ENCODE results near the gene LMNTD2. TPM values are rescaled to one million over a fixed set of nuclear protein-coding genes. Genes with fewer than 3 reads are reported as not detected.

LMNTD2 gene
- total and polyA plus RNA-seq, 2 of the 13 experiments (the other 11 are each of a cell fraction or from before 2014, with no cell fraction given): 1.1 to 3.1 TPM

DNA sequence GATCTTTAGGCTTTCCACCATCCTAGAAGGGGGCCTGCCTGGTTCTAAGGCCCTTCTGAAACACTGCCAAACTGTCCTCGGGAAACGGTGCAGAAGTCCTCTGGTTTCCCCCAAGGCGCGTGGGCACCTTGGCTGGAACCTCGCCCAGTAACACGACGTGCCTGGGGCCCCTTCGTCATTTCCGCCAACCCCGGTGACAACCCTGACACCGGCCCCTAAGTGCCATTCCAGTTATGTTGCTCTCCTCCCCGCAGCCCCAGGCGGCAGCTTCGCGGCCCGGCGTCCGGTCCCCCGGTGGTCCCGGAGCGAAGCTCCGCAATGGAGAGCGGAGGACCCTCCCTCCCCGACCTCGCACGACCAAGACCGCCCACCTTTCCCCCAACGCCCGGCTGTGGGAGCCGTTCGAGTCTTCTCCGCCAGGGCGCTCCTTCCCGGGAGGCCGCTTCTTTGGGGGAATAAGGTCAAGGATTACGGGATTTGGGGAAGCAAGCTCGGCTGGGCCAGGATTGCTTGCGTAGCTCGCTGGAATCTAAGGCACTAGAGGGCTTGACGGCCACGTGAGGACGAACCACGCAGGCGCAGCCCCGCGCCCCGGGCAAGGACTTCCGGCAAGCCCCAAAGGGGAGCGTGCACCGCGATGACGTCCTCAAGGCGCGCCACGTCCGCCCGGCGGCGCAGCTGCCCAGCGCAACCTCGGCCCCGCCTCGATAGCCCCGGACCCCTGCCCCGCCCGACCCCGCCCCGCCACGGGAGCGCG lies 54.1 kb downstream of the LMNTD2 start (continued):
- TF ChIP-seq, protein P1, sequence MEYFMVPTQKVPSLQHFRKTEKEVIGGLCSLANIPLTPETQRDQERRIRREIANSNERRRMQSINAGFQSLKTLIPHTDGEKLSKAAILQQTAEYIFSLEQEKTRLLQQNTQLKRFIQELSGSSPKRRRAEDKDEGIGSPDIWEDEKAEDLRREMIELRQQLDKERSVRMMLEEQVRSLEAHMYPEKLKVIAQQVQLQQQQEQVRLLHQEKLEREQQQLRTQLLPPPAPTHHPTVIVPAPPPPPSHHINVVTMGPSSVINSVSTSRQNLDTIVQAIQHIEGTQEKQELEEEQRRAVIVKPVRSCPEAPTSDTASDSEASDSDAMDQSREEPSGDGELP (IDR thresholded peaks at IDR 0.05; ENCODE audit: borderline replicate concordance, low read depth): peak; percentile 11; the same call in 1 of the 2 replicates
- TF ChIP-seq, protein P2, sequence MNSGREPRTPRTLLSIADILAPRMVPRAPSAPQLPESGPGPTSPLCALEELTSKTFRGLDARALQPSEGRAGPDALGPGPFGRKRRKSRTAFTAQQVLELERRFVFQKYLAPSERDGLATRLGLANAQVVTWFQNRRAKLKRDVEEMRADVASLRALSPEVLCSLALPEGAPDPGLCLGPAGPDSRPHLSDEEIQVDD (CRISPR knock-in tag; IDR thresholded peaks at IDR 0.05; ENCODE audit: borderline replicate concordance): no peak
- no peak for TF ChIP-seq TCF12 (IDR thresholded peaks at IDR 0.05)
- TF ChIP-seq TCF12 (CRISPR knock-in tag; IDR thresholded peaks at IDR 0.05): peak; percentile 72; the same call in 1 of the 2 replicates
- TF ChIP-seq, protein P3, sequence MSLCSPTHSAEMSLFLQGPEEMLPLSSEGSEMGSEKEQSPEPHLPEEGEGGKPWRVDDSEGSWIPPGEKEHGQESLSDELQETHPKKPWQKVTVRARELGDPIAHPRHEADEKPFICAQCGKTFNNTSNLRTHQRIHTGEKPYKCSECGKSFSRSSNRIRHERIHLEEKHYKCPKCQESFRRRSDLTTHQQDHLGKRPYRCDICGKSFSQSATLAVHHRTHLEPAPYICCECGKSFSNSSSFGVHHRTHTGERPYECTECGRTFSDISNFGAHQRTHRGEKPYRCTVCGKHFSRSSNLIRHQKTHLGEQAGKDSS (CRISPR knock-in tag; IDR thresholded peaks at IDR 0.05; ENCODE audit: borderline replicate concordance, low read depth): no peak
- TF ChIP-seq ZNF264 (CRISPR knock-in tag; IDR thresholded peaks at IDR 0.05): peak; percentile 60; the same call in 1 of the 2 replicates
- peak; percentile 60 for TF ChIP-seq ZNF274 (CRISPR knock-in tag; IDR thresholded peaks at IDR 0.05)
- TF ChIP-seq ZNF138 (CRISPR knock-in tag; IDR thresholded peaks at IDR 0.05; ENCODE audit: low read depth): 0 out of 2 replicates have a peak, but pooled peaks have one; percentile 43
- peak; percentile 98 for TF ChIP-seq YEATS4 (CRISPR knock-in tag; IDR thresholded peaks at IDR 0.05; ENCODE audit: borderline replicate concordance)
- no peak for TF ChIP-seq ZNF33A (CRISPR knock-in tag; IDR thresholded peaks at IDR 0.05; ENCODE audit: borderline replicate concordance)
- TF ChIP-seq, protein P4, sequence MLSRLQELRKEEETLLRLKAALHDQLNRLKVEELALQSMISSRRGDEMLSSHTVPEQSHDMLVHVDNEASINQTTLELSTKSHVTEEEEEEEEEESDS (CRISPR knock-in tag; IDR thresholded peaks at IDR 0.05; ENCODE audit: borderline replicate concordance): no peak
- TF ChIP-seq NFATC3 (CRISPR knock-in tag; IDR thresholded peaks at IDR 0.05): 0 out of 2 replicates have a peak, but pooled peaks have one; percentile 90
- TF ChIP-seq, protein P5, sequence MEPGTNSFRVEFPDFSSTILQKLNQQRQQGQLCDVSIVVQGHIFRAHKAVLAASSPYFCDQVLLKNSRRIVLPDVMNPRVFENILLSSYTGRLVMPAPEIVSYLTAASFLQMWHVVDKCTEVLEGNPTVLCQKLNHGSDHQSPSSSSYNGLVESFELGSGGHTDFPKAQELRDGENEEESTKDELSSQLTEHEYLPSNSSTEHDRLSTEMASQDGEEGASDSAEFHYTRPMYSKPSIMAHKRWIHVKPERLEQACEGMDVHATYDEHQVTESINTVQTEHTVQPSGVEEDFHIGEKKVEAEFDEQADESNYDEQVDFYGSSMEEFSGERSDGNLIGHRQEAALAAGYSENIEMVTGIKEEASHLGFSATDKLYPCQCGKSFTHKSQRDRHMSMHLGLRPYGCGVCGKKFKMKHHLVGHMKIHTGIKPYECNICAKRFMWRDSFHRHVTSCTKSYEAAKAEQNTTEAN (CRISPR knock-in tag; conservative IDR thresholded peaks at IDR 0.05): peak; percentile 71; the same call in 1 of the 2 replicates
- no peak; the same call in 1 of the 2 replicates for TF ChIP-seq ZNF607 (CRISPR knock-in tag; IDR thresholded peaks at IDR 0.05; ENCODE audit: borderline replicate concordance)
- 0 out of 2 replicates have a peak, but pooled peaks have one; percentile 11 for TF ChIP-seq FOXM1 (CRISPR knock-in tag; IDR thresholded peaks at IDR 0.05)
- TF ChIP-seq ZNF598 (CRISPR knock-in tag; IDR thresholded peaks at IDR 0.05; ENCODE audit: borderline replicate concordance): peak; percentile 17; the same call in 1 of the 2 replicates
- TF ChIP-seq MBNL3 (CRISPR knock-in tag; conservative IDR thresholded peaks at IDR 0.05): no peak
- peak; percentile 91 for TF ChIP-seq RBM39 (IDR thresholded peaks at IDR 0.05; ENCODE audit: low read depth, low read length, poor library complexity, severe bottlenecking)
- TF ChIP-seq NFE2 (CRISPR knock-in tag; IDR thresholded peaks at IDR 0.05): no peak
- 0 out of 2 replicates have a peak, but pooled peaks have one; percentile 62 for TF ChIP-seq ZNF468 (CRISPR knock-in tag; IDR thresholded peaks at IDR 0.05)
- TF ChIP-seq ZBTB1 (CRISPR knock-in tag; IDR thresholded peaks at IDR 0.05; ENCODE audit: borderline replicate concordance): no peak
- TF ChIP-seq ONECUT2 (CRISPR knock-in tag; IDR thresholded peaks at IDR 0.05): no peak; the same call in 1 of the 2 replicates
- no peak; the same call in 1 of the 2 replicates for TF ChIP-seq CENPT (CRISPR knock-in tag; IDR thresholded peaks at IDR 0.05; ENCODE audit: low read depth)

All from HepG2 (cell line).